ENCODE measurements around the gene AP1G2. TPM values are rescaled to one million over a fixed set of nuclear protein-coding genes. Genes with fewer than 3 reads are reported as not detected.

The AP1G2 gene
- total RNA-seq, 1 donor from 2014 or later: 53.2 TPM

GRCh38 chr14:23544511-23545447, 22.8 kb downstream of the AP1G2 start:
- H3K36me3 Mint-ChIP-seq (ENCODE audit: low read depth): no peaks in the 10 kb centered on the region
- peak overlapping the region; percentile 32 for H3K4me3 Mint-ChIP-seq
- no peaks in the 10 kb centered on the region for H3K27me3 Mint-ChIP-seq (ENCODE audit: low read depth)
- H3K9me3 Mint-ChIP-seq: no peaks in the 10 kb centered on the region
- peak overlapping the region; percentile 27 for H3K27ac Mint-ChIP-seq (ENCODE audit: unreplicated experiment)
- TF ChIP-seq CTCF (conservative IDR thresholded peaks at IDR 0.05): no peak
- H3K4me1 Mint-ChIP-seq: peaks cover 22% of the 10 kb centered on the region
- DNase-seq (ENCODE audit: low read depth, low spot score): no peak

GRCh38 chr14:23543403-23543802, 24.2 kb downstream of the AP1G2 start:
- Mint-ChIP-seq H3K4me3 (no peak overlapping the region), H3K27ac (ENCODE audit: unreplicated experiment) (no peak overlapping the region), H3K4me1 (peaks cover 35% of the 10 kb centered on the region), H3K36me3 (ENCODE audit: low read depth) (no peaks in the 10 kb centered on the region), H3K9me3 (no peaks in the 10 kb centered on the region), H3K27me3 (ENCODE audit: low read depth) (no peaks in the 10 kb centered on the region)
- no peak for DNase-seq (ENCODE audit: low read depth, low spot score)
- no peak for TF ChIP-seq CTCF (conservative IDR thresholded peaks at IDR 0.05)

GRCh38 chr14:23542261-23542660, 25.3 kb downstream of the AP1G2 start:
- no peaks in the 10 kb centered on the region for H3K27me3 Mint-ChIP-seq (ENCODE audit: low read depth)
- H3K27ac Mint-ChIP-seq (ENCODE audit: unreplicated experiment): no peak overlapping the region
- no peak for TF ChIP-seq CTCF (conservative IDR thresholded peaks at IDR 0.05)
- peaks cover 42% of the 10 kb centered on the region for H3K4me1 Mint-ChIP-seq
- no peaks in the 10 kb centered on the region for H3K36me3 Mint-ChIP-seq (ENCODE audit: low read depth)
- DNase-seq (ENCODE audit: low read depth, low spot score): no peak
- no peak overlapping the region for H3K4me3 Mint-ChIP-seq
- no peaks in the 10 kb centered on the region for H3K9me3 Mint-ChIP-seq

GRCh38 chr14:23540141-23540469, 27.5 kb downstream of the AP1G2 start:
- no peak for TF ChIP-seq CTCF (conservative IDR thresholded peaks at IDR 0.05)
- Mint-ChIP-seq H3K27ac (ENCODE audit: unreplicated experiment) (no peak overlapping the region), H3K4me1 (peaks cover 35% of the 10 kb centered on the region)

GRCh38 chr14:23539248-23540140, 28.1 kb downstream of the AP1G2 start:
- H3K27me3 Mint-ChIP-seq (ENCODE audit: low read depth): no peaks in the 10 kb centered on the region
- no peaks in the 10 kb centered on the region for H3K36me3 Mint-ChIP-seq (ENCODE audit: low read depth)
- peak overlapping the region; percentile 16 for H3K27ac Mint-ChIP-seq (ENCODE audit: unreplicated experiment)
- H3K4me3 Mint-ChIP-seq: peak overlapping the region; percentile 43
- peak; percentile 53 for DNase-seq (ENCODE audit: low read depth, low spot score)
- no peaks in the 10 kb centered on the region for H3K9me3 Mint-ChIP-seq
- TF ChIP-seq CTCF (conservative IDR thresholded peaks at IDR 0.05): peak; percentile 76
- H3K4me1 Mint-ChIP-seq: peaks cover 29% of the 10 kb centered on the region

More at GRCh38 chr14:23540141-23540469, 27.5 kb downstream of the AP1G2 start:
- Mint-ChIP-seq H3K36me3 (ENCODE audit: low read depth) (no peaks in the 10 kb centered on the region), H3K9me3 (no peaks in the 10 kb centered on the region), H3K4me3 (no peak overlapping the region), H3K27me3 (ENCODE audit: low read depth) (no peaks in the 10 kb centered on the region)
- no peak for DNase-seq (ENCODE audit: low read depth, low spot score)

Data from neural crest cell (in vitro differentiated cells).